ENCODE measurements around the gene RUNX1. TPM values are rescaled to one million over a fixed set of nuclear protein-coding genes. Genes with fewer than 3 reads are reported as not detected.

RUNX1 gene
- total RNA-seq, 3 donors from 2014 or later = 24.8 to 165 (median 127) TPM

GRCh38 chr21:34766862-34767261, 282.2 kb downstream of the RUNX1 start:
- TF ChIP-seq CTCF (IDR thresholded peaks at IDR 0.05) (no peak), POLR2A (IDR thresholded peaks at IDR 0.05) (no peak), POLR2AphosphoS5 (IDR thresholded peaks at IDR 0.05) (no peak)
- no peaks in the 10 kb centered on the region for H3K36me3 ChIP-seq
- no peak for DNase-seq (ENCODE audit: low spot score in 2 of 2)
- H3K27ac ChIP-seq = no peak overlapping the region
- no peaks in the 10 kb centered on the region for H3K27me3 ChIP-seq
- intact Hi-C loops (cut with DNase I; ENCODE audit: low total_unique reads) = no loop called here
- H3K9me3 ChIP-seq = no peaks in the 10 kb centered on the region
- no peaks in the 10 kb centered on the region for H3K4me1 ChIP-seq
- H3K4me3 ChIP-seq = no peak overlapping the region

- Histone ChIP-seq H3K4me1 (no peaks in the 10 kb centered on the region), H3K27ac (no peak overlapping the region), H3K36me3 (no peaks in the 10 kb centered on the region), H3K4me3 (no peak overlapping the region), H3K9me3 (no peaks in the 10 kb centered on the region), H3K27me3 (no peaks in the 10 kb centered on the region)
- no peak for TF ChIP-seq POLR2AphosphoS5 (IDR thresholded peaks at IDR 0.05)
- no peak for DNase-seq (ENCODE audit: low spot score in 2 of 2)
- intact Hi-C loops (cut with DNase I; ENCODE audit: low total_unique reads) = no loop called here
These were observed 283.5 kb downstream of the RUNX1 start for GRCh38 chr21:34765619-34766018.

- TF ChIP-seq CTCF (IDR thresholded peaks at IDR 0.05) (no peak), POLR2A (IDR thresholded peaks at IDR 0.05) (no peak), POLR2AphosphoS5 (IDR thresholded peaks at IDR 0.05) (no peak)
- no peak for DNase-seq (ENCODE audit: low spot score in 2 of 2)
- Histone ChIP-seq H3K9me3 (no peaks in the 10 kb centered on the region), H3K27me3 (no peaks in the 10 kb centered on the region), H3K27ac (no peak overlapping the region), H3K4me1 (no peaks in the 10 kb centered on the region), H3K4me3 (no peak overlapping the region), H3K36me3 (no peaks in the 10 kb centered on the region)
- intact Hi-C loops (cut with DNase I; ENCODE audit: low total_unique reads) = no loop called here
These were observed 284.3 kb downstream of the RUNX1 start for GRCh38 chr21:34764715-34765284.

- Histone ChIP-seq H3K4me1 (no peaks in the 10 kb centered on the region), H3K36me3 (no peaks in the 10 kb centered on the region), H3K27ac (no peak overlapping the region), H3K27me3 (no peaks in the 10 kb centered on the region), H3K4me3 (no peak overlapping the region), H3K9me3 (no peaks in the 10 kb centered on the region)
- intact Hi-C loops (cut with DNase I; ENCODE audit: low total_unique reads) = no loop called here
- DNase-seq (ENCODE audit: low spot score in 2 of 2) = no peak
- TF ChIP-seq POLR2A (IDR thresholded peaks at IDR 0.05) (no peak), POLR2AphosphoS5 (IDR thresholded peaks at IDR 0.05) (no peak), CTCF (IDR thresholded peaks at IDR 0.05) (no peak)
These were observed 286.3 kb downstream of the RUNX1 start for GRCh38 chr21:34762786-34763185.

- Histone ChIP-seq H3K9me3 (no peaks in the 10 kb centered on the region), H3K27ac (no peak overlapping the region), H3K27me3 (no peaks in the 10 kb centered on the region), H3K4me1 (no peaks in the 10 kb centered on the region), H3K36me3 (no peaks in the 10 kb centered on the region), H3K4me3 (no peak overlapping the region)
- intact Hi-C loops (cut with DNase I; ENCODE audit: low total_unique reads) = no loop called here
- no peak for DNase-seq (ENCODE audit: low spot score in 2 of 2)
- no peak for TF ChIP-seq POLR2AphosphoS5 (IDR thresholded peaks at IDR 0.05)
- no peak for TF ChIP-seq POLR2A (IDR thresholded peaks at IDR 0.05)
- no peak for TF ChIP-seq CTCF (IDR thresholded peaks at IDR 0.05)
These were observed 287.3 kb downstream of the RUNX1 start for GRCh38 chr21:34761758-34762330.
